Activated CD4-positive, alpha-beta T cell treated with anti-CD3 and anti-CD28 coated beads, Interleukin-2, amount 10 ng/mL, durations not matched to agents 7 days and 5 days (primary cell): ENCODE measurements around the gene FAM174B. TPM values are rescaled to one million over a fixed set of nuclear protein-coding genes. Genes with fewer than 3 reads are reported as not detected.

Experiments
- CTCF ChIA-PET: fragments of 350-600 bp; sonication (Branson Sonifier 250); formaldehyde crosslinking; loops from one replicate; lab custom pipeline; 2021; ENCODE audit warnings: antibody characterized with exemption; lab: Charles Lee
- POLR2A ChIA-PET: fragments of 350-600 bp; sonication (Branson Sonifier 250); formaldehyde crosslinking; loops from one replicate; lab custom pipeline; 2021; ENCODE audit warnings: antibody characterized with exemption; lab: Charles Lee
- DNase-seq: peaks from one replicate; pipeline ENCODE4 v3.0.0-alpha.2; 2020
- H3K27ac Mint-ChIP-seq: one replicate; pipeline ENCODE4 v1.8.0; 2021; ENCODE audit warnings: mild to moderate bottlenecking, moderate library complexity, mixed read lengths
- H3K27me3 Mint-ChIP-seq: one replicate; pipeline ENCODE4 v1.8.0; 2021; ENCODE audit warnings: mixed read lengths
- H3K36me3 Mint-ChIP-seq: one replicate; pipeline ENCODE4 v1.8.0; 2021; ENCODE audit warnings: low read depth, mixed read lengths
- H3K4me1 Mint-ChIP-seq: one replicate; pipeline ENCODE4 v1.8.0; 2021; ENCODE audit warnings: mixed read lengths
- H3K4me3 Mint-ChIP-seq: one replicate; pipeline ENCODE4 v1.8.0; 2021; ENCODE audit warnings: mild to moderate bottlenecking, moderate library complexity, mixed read lengths
- H3K9me3 Mint-ChIP-seq: one replicate; pipeline ENCODE4 v1.8.0; 2021; ENCODE audit warnings: mixed read lengths
- total RNA-seq, 2 experiments: library from RNA; stranded (reverse); gene quantifications; one replicate each; pipeline ENCODE4 v1.2.3, GENCODE V29; 2021

FAM174B gene
- total RNA-seq, 2 experiments from 2014 or later = 4.8 to 6.0 TPM

DNA sequence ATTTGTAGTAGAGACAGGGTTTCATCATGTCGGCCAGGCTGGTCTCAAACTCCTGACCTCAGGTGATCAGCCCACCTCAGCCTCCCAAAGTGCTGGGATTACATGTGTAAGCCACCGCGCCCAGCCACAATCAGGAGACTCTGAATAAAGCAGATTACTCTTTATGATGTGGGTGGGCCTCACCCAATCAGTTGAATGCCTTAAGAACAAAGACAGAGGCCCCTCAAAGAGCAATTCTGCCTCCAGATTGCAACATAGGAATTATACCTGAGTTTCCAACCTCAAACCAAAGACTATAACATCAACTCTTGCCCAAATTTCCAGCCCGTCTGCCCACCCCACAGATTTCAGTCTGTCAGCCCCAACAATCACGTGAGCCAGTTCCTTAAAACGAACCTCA is 18.8 kb upstream of the FAM174B start:
- Mint-ChIP-seq H3K9me3 (no peaks in the 10 kb centered on the region), H3K27me3 (peaks cover 16% of the 10 kb centered on the region), H3K27ac (no peak overlapping the region), H3K4me1 (no peaks in the 10 kb centered on the region), H3K36me3 (no peaks in the 10 kb centered on the region), H3K4me3 (no peak overlapping the region)
- ChIA-PET POLR2A (no interaction called here), CTCF (no interaction called here)
- DNase-seq = no peak

DNA sequence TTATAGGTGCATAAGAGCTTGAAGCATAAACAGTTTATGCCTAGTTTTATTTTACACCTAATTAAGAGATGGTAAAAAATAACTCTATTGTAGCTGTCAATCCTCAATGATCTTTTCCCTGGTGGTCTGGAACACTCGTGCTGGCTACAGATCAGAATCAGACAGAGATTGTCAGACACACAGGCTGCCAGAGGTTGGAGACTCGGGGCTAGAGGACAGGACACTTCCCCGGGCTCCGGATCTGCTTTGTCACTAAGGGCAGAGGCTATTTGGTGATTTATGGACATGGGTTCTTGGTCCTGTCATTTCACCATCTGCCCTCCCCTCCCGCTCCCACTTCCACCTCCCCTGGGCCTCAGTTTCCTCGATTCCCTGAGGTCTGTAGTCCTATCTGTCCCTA is 16.5 kb upstream of the FAM174B start:
- Mint-ChIP-seq H3K9me3 (no peaks in the 10 kb centered on the region), H3K36me3 (no peaks in the 10 kb centered on the region), H3K27me3 (peaks cover 8% of the 10 kb centered on the region), H3K4me1 (no peaks in the 10 kb centered on the region), H3K4me3 (no peak overlapping the region), H3K27ac (no peak overlapping the region)
- ChIA-PET CTCF (interaction anchor here (0.8 to 1.0 kb wide), 2 partner anchors 11 to 48 kb away, joined by 3 read pairs; no protein-coding TSS in a partner anchor), POLR2A (no interaction called here)
- no peak for DNase-seq

DNA sequence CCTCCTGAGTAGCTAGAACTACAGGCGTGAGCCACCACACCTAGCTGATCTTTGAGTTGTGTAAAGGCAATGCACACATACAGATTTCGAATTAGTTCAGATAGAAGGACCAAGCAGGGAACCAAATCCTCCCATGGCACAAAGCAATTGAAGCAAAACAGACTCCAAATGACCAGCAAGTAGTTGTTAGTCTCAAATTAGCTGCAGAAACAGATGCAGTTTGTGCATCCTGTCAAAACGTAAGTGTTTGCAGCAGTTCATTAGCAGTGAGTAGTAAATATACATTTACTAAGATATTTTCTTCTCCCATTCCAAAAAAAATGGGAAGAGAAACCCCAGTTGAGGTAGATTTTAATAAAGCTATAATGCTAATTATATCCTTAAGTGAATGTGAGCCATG is 15.8 kb upstream of the FAM174B start:
- CTCF ChIA-PET = interaction anchor here (0.8 to 1.0 kb wide), 2 partner anchors 11 to 47 kb away, joined by 3 read pairs; no protein-coding TSS in a partner anchor
- Mint-ChIP-seq H3K4me1 (no peaks in the 10 kb centered on the region), H3K9me3 (no peaks in the 10 kb centered on the region), H3K36me3 (no peaks in the 10 kb centered on the region), H3K27me3 (peaks cover 9% of the 10 kb centered on the region), H3K27ac (no peak overlapping the region), H3K4me3 (no peak overlapping the region)
- DNase-seq = no peak
- POLR2A ChIA-PET = no interaction called here

DNA sequence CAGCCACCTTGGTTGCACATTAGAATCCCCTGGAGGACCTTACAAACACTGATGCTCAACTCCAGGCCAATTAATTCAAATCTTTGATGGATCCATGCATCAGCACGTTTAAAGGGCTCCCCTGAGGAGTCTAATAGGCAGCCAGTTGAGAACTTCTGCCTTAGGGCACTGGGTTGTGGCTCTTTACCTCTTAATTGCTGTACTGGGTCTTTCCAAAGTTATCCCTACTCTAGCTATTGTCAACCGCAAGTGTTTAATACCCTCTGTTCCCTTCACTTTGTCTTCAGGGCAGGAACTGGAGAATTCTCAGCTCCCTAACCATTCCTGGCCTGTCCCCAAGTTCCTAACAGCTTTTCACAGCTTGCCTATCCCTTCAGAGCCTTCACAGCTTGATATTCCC is 15.0 kb upstream of the FAM174B start:
- POLR2A ChIA-PET = no interaction called here
- H3K4me3 Mint-ChIP-seq = no peak overlapping the region
- H3K27me3 Mint-ChIP-seq = peaks cover 9% of the 10 kb centered on the region
- DNase-seq = no peak
- H3K27ac Mint-ChIP-seq = no peak overlapping the region
- CTCF ChIA-PET = no interaction called here
- no peaks in the 10 kb centered on the region for H3K4me1 Mint-ChIP-seq
- H3K9me3 Mint-ChIP-seq = no peaks in the 10 kb centered on the region
- H3K36me3 Mint-ChIP-seq = no peaks in the 10 kb centered on the region

DNA sequence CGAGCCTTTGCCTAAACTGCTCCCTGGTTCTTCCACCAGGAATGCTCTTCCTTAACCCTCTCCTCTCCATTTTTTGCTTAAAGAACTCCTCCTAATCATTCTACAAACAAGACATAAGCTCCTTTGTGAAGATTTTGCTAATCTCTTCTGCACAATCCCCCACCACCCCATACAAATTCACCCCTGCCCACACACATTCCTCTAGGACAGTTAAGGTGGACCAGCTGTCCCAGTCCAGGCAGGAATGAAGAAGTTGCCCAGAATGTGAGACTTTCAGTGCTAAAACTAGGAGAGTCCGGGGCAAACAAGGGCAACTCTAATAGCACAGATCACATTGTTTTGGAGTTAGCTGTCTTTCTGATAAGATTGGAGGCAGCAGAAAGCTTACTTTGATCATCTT is 13.9 kb upstream of the FAM174B start:
- no peak for DNase-seq
- Mint-ChIP-seq H3K9me3 (no peaks in the 10 kb centered on the region), H3K4me1 (no peaks in the 10 kb centered on the region), H3K36me3 (no peaks in the 10 kb centered on the region), H3K27ac (no peak overlapping the region), H3K27me3 (peaks cover 9% of the 10 kb centered on the region), H3K4me3 (no peak overlapping the region)
- POLR2A ChIA-PET = no interaction called here
- CTCF ChIA-PET = no interaction called here

DNA sequence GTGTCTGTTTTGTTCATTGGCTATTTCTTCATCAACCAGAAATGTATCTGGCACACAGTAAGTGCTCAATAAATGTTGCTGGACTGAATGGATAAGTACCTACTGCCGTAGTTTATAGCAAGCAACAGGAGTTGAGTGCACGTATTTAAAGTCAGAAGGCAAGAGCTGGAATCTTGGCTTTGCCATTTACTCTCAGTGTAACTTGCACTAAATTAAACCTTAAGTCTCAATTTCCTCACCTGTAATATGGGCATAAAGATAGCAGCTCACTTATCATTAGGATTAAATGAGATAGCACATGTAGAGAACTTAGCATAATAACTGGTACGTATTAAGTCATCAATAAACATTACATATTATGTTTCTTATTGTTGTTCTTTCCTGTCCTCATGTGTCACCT is 13.0 kb upstream of the FAM174B start:
- POLR2A ChIA-PET = no interaction called here
- Mint-ChIP-seq H3K4me3 (no peak overlapping the region), H3K4me1 (no peaks in the 10 kb centered on the region), H3K36me3 (no peaks in the 10 kb centered on the region), H3K9me3 (no peaks in the 10 kb centered on the region), H3K27me3 (peaks cover 9% of the 10 kb centered on the region), H3K27ac (no peak overlapping the region)
- CTCF ChIA-PET = interaction anchor here (1.4 kb wide), 1 partner anchor 12 kb away, joined by 3 read pairs; no protein-coding TSS in a partner anchor
- DNase-seq = no peak

DNA sequence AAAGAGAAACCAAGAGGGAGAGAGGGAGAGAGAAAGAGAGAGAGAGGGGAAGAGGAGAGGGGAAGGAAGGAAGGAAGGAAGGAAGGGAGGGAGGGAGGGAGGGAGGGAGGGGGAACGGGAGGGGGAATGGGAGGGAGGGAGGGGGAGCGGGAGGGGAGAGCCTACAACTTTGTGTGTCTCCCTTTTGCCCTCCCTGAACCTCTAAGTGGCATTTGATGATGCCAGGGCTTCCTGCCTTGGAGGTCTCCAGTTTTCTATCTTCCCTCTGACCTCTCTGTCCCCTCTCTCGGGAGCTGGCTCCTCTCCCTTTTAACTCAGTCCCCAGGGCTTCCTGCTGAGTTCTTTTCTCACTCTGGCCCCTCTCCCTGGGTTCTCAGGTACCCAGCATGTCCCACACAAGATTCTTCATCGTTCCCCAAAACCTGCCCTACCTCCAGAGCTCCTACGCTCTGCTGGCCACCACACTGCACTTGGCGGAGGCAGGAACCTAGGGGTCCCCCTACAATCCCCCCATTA is 12.5 kb upstream of the FAM174B start:
- POLR2A ChIA-PET = no interaction called here
- no peaks in the 10 kb centered on the region for H3K36me3 Mint-ChIP-seq
- no peak for DNase-seq
- CTCF ChIA-PET = interaction anchor here (1.4 kb wide), 1 partner anchor 13 kb away, joined by 3 read pairs; no protein-coding TSS in a partner anchor
- no peak overlapping the region for H3K4me3 Mint-ChIP-seq
- H3K27me3 Mint-ChIP-seq = peaks cover 9% of the 10 kb centered on the region
- no peak overlapping the region for H3K27ac Mint-ChIP-seq
- no peaks in the 10 kb centered on the region for H3K9me3 Mint-ChIP-seq
- H3K4me1 Mint-ChIP-seq = no peaks in the 10 kb centered on the region

DNA sequence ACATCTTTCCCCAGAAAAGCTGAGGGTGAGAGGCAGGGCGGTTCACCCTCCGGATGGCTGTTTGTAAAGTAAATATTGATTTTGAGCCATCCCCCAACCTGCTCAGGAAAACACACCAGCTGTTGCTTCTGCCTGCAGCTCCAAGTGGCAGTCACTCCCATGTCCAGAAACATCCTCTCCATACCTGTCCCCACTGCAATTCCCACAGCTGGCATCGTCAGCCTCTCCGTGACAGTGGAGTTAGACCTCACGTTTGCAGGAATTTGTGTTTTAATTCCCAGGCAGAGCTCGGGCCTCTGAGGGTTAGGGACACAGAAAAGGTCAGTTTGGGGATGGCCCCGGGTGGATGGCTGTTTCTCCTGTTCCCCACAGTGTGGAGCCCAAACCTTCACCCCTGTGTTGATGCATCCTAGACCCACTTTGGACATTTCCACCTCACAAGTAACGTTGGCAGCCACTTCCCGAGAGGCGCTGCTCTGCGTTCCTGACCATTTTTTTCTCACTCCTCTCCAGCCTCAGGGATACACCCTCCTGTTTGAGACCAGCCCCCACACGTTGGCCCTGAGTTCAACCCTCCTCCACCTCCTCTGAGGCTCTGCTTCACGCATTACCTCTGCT is 11.8 kb upstream of the FAM174B start:
- DNase-seq = no peak
- Mint-ChIP-seq H3K36me3 (no peaks in the 10 kb centered on the region), H3K9me3 (no peaks in the 10 kb centered on the region), H3K27ac (no peak overlapping the region), H3K4me3 (no peak overlapping the region), H3K4me1 (no peaks in the 10 kb centered on the region), H3K27me3 (peaks cover 9% of the 10 kb centered on the region)
- ChIA-PET POLR2A (no interaction called here), CTCF (interaction anchor here (1.4 kb wide), 1 partner anchor 13 kb away, joined by 3 read pairs; no protein-coding TSS in a partner anchor)

DNA sequence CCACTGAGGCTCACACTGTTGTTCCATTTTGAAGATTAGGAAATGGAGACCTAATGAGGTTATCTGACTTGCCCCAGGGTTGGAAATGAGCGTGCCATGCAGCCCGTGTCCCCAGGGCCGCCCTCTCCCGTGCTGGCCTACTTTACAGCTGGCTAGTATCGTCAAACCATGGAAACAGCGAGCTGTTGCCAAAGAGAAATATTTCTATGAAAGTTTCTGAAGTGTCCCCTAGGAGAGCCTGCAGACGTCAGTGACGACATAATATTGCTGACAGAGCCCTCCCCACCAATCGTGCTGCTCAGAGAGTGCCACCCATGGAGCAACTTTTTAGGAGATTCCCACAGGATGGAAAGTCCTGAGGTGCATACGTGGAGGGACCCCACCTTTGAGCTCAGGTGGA is 11.2 kb upstream of the FAM174B start:
- Mint-ChIP-seq H3K4me1 (no peaks in the 10 kb centered on the region), H3K27me3 (peaks cover 9% of the 10 kb centered on the region), H3K27ac (no peak overlapping the region), H3K36me3 (no peaks in the 10 kb centered on the region), H3K4me3 (no peak overlapping the region), H3K9me3 (no peaks in the 10 kb centered on the region)
- CTCF ChIA-PET = no interaction called here
- no peak for DNase-seq
- POLR2A ChIA-PET = no interaction called here

DNA sequence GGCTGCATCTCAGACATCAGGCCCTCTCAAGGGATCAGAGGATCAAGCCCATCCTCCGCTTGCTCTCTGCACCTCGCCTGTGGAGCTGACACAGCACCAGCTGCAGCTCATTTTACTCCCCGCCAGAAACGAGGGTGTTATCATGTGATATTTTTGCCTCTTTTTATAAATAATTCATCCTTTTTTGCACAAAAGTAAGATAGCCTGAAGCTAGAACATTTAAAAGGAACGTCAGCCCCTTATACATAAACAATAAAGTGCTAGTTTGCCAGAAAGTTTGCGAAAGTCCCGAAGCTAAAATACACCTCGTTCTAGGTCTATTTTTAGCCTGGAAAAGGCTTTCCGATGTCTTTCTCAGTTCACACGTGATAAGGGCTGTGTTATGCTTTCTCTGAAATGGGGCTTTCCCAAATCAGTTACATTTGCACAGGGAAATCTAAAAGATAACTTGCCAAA is 9.6 kb upstream of the FAM174B start:
- CTCF ChIA-PET = interaction anchor here (0.7 kb wide), 1 partner anchor 17 kb away, joined by 3 read pairs; no protein-coding TSS in a partner anchor
- POLR2A ChIA-PET = no interaction called here
- Mint-ChIP-seq H3K4me3 (no peak overlapping the region), H3K36me3 (no peaks in the 10 kb centered on the region), H3K9me3 (no peaks in the 10 kb centered on the region), H3K4me1 (no peaks in the 10 kb centered on the region), H3K27ac (no peak overlapping the region), H3K27me3 (peaks cover 12% of the 10 kb centered on the region)
- no peak for DNase-seq

DNA sequence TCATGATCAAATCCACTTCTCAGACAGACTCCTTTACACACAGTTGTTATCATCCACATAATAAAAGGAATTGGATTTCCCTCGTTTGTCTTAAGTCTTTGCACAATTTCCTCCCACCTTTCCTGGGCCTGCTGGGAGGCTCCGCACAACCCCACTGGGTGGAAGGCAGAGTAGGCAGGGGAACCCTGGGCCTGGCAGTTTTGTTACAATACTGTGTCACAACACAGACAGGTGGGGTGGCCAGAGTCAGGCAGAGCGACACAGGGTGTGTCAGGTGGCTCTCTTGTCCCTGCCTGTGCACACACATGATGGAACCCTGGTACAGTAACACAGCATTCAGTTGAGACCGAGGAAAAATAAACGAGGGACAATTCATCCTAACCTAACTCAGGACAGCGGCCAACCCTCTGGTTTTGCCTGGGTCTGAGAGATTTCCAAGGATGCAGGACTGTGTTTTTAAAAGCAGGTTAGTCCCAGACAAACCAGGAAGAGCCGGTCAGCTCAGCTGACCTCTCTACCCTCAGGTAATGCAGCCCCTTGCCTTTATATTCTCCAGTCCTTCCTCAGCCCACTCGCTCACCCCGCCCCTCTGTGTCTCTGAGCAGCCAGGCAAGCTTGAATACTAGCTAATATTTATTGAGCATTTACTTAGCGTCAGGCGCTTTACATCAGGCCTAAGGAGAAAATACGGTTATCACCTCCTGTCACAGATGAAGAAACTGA is 8.8 kb upstream of the FAM174B start:
- peaks cover 7% of the 10 kb centered on the region for H3K27me3 Mint-ChIP-seq
- ChIA-PET POLR2A (no interaction called here), CTCF (interaction anchor here (0.7 kb wide), 1 partner anchor 16 kb away, joined by 3 read pairs; no protein-coding TSS in a partner anchor)
- H3K9me3 Mint-ChIP-seq = no peaks in the 10 kb centered on the region
- no peak overlapping the region for H3K4me3 Mint-ChIP-seq
- H3K4me1 Mint-ChIP-seq = no peaks in the 10 kb centered on the region
- DNase-seq = no peak
- no peaks in the 10 kb centered on the region for H3K36me3 Mint-ChIP-seq
- H3K27ac Mint-ChIP-seq = no peak overlapping the region

DNA sequence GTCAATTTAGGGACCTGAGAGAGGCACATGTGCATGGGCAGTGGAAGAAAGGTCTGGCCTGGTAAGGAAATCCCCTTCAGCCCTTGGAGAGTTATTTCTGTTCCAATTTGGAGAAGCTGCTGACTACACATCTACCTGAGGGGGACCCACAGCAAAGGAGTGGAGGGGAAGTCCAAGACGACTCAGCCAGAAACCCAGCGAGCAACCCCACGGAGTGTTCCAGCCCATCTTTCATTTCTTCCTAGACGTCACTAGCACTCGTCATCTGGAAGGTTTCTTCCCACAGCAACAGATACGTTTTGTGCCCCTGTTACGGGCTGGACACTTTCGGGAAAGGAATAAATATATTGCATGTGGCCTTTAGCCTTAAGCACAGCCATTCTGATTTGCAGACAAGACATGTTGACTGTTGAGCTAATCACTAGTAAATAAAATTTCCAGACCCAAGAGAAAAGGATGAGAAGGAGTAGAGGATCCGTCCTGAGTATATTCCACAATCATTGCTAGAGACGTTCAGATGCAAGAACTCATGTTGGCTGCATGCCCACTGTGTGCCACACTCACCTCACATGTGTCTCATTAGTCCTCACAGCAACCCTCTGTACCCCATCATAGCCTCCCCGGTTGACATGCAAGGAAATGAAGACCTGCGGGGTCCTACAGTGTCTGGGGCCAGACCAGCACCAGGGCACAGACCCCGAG is 7.8 kb upstream of the FAM174B start:
- H3K4me3 Mint-ChIP-seq = no peak overlapping the region
- H3K4me1 Mint-ChIP-seq = no peaks in the 10 kb centered on the region
- ChIA-PET CTCF (no interaction called here), POLR2A (no interaction called here)
- H3K27ac Mint-ChIP-seq = no peak overlapping the region
- no peaks in the 10 kb centered on the region for H3K9me3 Mint-ChIP-seq
- no peaks in the 10 kb centered on the region for H3K36me3 Mint-ChIP-seq
- peaks cover 6% of the 10 kb centered on the region for H3K27me3 Mint-ChIP-seq
- DNase-seq = no peak

DNA sequence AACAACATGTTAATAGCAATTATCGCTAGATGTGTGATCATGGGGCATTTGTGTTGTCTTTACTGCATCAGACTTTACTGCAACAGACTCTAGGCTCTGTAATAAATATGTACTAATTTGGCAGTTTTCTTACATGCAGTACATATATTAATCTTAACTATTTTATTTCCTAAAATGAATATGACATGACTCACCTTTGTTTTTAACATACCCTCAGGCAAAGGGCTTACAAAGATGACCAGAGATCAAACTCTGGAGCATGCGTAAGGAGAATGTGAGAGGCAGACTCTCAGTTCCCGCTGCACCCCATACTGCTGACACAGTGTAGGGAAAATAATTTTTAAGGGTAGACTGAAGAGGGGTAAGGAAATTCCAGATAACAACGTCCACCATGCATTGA is 7.2 kb upstream of the FAM174B start:
- Mint-ChIP-seq H3K9me3 (no peaks in the 10 kb centered on the region), H3K4me1 (no peaks in the 10 kb centered on the region), H3K27ac (no peak overlapping the region), H3K4me3 (no peak overlapping the region), H3K36me3 (no peaks in the 10 kb centered on the region), H3K27me3 (peaks cover 6% of the 10 kb centered on the region)
- POLR2A ChIA-PET = no interaction called here
- DNase-seq = no peak
- CTCF ChIA-PET = no interaction called here
